Myocyte (in vitro differentiated cells): ENCODE results near the gene ROBO4. TPM values are rescaled to one million over a fixed set of nuclear protein-coding genes. Genes with fewer than 3 reads are reported as not detected.
A peak's percentile ranks its signal among the peaks of the same experiment; 100 is the strongest.

Experiments
- DNase-seq: peaks from one replicate; pipeline ENCODE4 v3.0.0-alpha.2; 2012; ENCODE audit warnings: low read depth
- total RNA-seq: library from RNA; depleted of rRNA; stranded (reverse); fragments of >200 nt; gene quantifications from 2 replicates; pipeline ENCODE4 v1.2.3, GENCODE V29; 2014

ROBO4 gene
- total RNA-seq, 1 donor from 2014 or later = 3.4 TPM

- peak; percentile 48 for DNase-seq
Observed at GRCh38 chr11:124919898-124920297, 22.2 kb upstream of the ROBO4 start.

- DNase-seq = no peak
Observed at GRCh38 chr11:124918950-124919349, 21.3 kb upstream of the ROBO4 start, which contains the start of gene HEPN1. TSS of gene HEPN1 (plus strand) at chr11:124919250.

GRCh38 chr11:124917115-124917637 lies 19.5 kb upstream of the ROBO4 start:
- peak; percentile 76 for DNase-seq

GRCh38 chr11:124916370-124916710 lies 18.7 kb upstream of the ROBO4 start:
- no peak for DNase-seq

- DNase-seq = peak; percentile 33
Observed at GRCh38 chr11:124915541-124916369, 18.1 kb upstream of the ROBO4 start.

GRCh38 chr11:124902616-124903015 lies 5.0 kb upstream of the ROBO4 start:
- DNase-seq = no peak

GRCh38 chr11:124900464-124900863 lies 2.8 kb upstream of the ROBO4 start:
- DNase-seq = peak; percentile 89

- DNase-seq = peak; percentile 40
Observed at GRCh38 chr11:124899383-124900145, 1.9 kb upstream of the ROBO4 start.

GRCh38 chr11:124898711-124899110 lies 1.0 kb upstream of the ROBO4 start:
- DNase-seq = peak; percentile 82

- peak; percentile 80 for DNase-seq
Observed at GRCh38 chr11:124898263-124898680, 607 bp upstream of the ROBO4 start.

GRCh38 chr11:124896821-124897391 lies 759 bp downstream of the ROBO4 start:
- peak; percentile 84 for DNase-seq

GRCh38 chr11:124896071-124896750 lies 1.5 kb downstream of the ROBO4 start:
- DNase-seq = peak; percentile 62

- DNase-seq = no peak
Observed at GRCh38 chr11:124895471-124895971, 2.1 kb downstream of the ROBO4 start.

- no peak for DNase-seq
Observed at GRCh38 chr11:124894606-124895430, 2.8 kb downstream of the ROBO4 start.

- DNase-seq = no peak
Observed at GRCh38 chr11:124893781-124894401, 3.8 kb downstream of the ROBO4 start.

GRCh38 chr11:124892750-124893454 lies 4.8 kb downstream of the ROBO4 start:
- no peak for DNase-seq

- DNase-seq = no peak
Observed at GRCh38 chr11:124892146-124892545, 5.5 kb downstream of the ROBO4 start.

- no peak for DNase-seq
Observed at GRCh38 chr11:124891373-124891861, 6.2 kb downstream of the ROBO4 start.
